Upper lobe of left lung (tissue), 6 donors: ENCODE results near the gene CDK8. TPM values are rescaled to one million over a fixed set of nuclear protein-coding genes. Genes with fewer than 3 reads are reported as not detected.

Experiments used
- ATAC-seq, 2 donors: fragments of 200-7000 bp; cut with Tn5 transposase; one replicate each; pipeline ENCODE4 v1.9.1; 2022; ENCODE audit warnings: mild to moderate bottlenecking in 2 of 2, moderate library complexity in 2 of 2; ENCODE audit not compliant: low FRiP score in 2 of 2
- DNase-seq, 2 donors: peaks; one replicate each; pipeline ENCODE4 v3.0.0-alpha.2; 2019 to 2020
- H3K27ac ChIP-seq, 4 donors: fragments of 200-600 bp; sonication (generic); one replicate each; pipeline ENCODE4 v1.5.1; 2016 to 2019
- H3K27me3 ChIP-seq, 4 donors: fragments of 200-600 bp; sonication (generic); one replicate each; pipeline ENCODE4 v1.5.1; 2017 to 2019
- H3K36me3 ChIP-seq, 4 donors: fragments of 200-600 bp; sonication (generic); one replicate each; pipeline ENCODE4 v1.5.1; 2016 to 2019
- H3K4me1 ChIP-seq, 4 donors: fragments of 200-600 bp; sonication (generic); one replicate each; pipeline ENCODE4 v1.5.1; 2018 to 2019
- H3K4me3 ChIP-seq, 4 donors: fragments of 200-600 bp; sonication (generic); one replicate each; pipeline ENCODE4 v1.5.1; 2017 to 2019; ENCODE audit warnings: mild to moderate bottlenecking in 2 of 4, moderate library complexity in 1 of 4
- H3K9me3 ChIP-seq, 4 donors: fragments of 200-600 bp; sonication (generic); one replicate each; pipeline ENCODE4 v1.5.1; 2018 to 2019
- CTCF ChIP-seq, 6 experiments: fragments of 450-650 bp in 4 of 6; fragments of 200-600 bp in 2 of 6; sonication (generic) in 2 of 6; IDR thresholded peaks; one replicate each; pipeline ENCODE4 v1.5.1; 2016 to 2019; ENCODE audit warnings: antibody characterized with exemption in 6 of 6
- EP300 ChIP-seq, 4 donors: sonication (generic); formaldehyde crosslinking; IDR thresholded peaks; one replicate each; pipeline ENCODE4 v1.5.1; 2017; ENCODE audit warnings: antibody characterized with exemption in 4 of 4, control low read depth in 2 of 4
- POLR2A ChIP-seq, 4 donors: fragments of 450-650 bp; IDR thresholded peaks; one replicate each; pipeline ENCODE4 v1.5.1; 2016 to 2017; ENCODE audit warnings: antibody characterized with exemption in 4 of 4, mild to moderate bottlenecking in 2 of 4
- POLR2AphosphoS5 ChIP-seq, 2 donors: sonication (generic); formaldehyde crosslinking; IDR thresholded peaks; one replicate each; pipeline ENCODE4 v1.5.1; 2017; ENCODE audit warnings: antibody characterized with exemption in 2 of 2
- WGBS, 2 donors: methylation state at CpG; one replicate each; pipeline ENCODE4 v1.1.5; 2017 to 2018; 5-methylcytosine and 5-hydroxymethylcytosine counted together
- total RNA-seq, 6 donors: library from RNA; depleted of rRNA in 4 of 6; stranded (reverse); fragments of >200 nt in 4 of 6; gene quantifications; one replicate each; pipeline versions ENCODE4 v1.1.0 to v1.2.1, GENCODE V29; 2016 to 2021
- donor health status: DM: no; HTN: no; CAD: no; lungs with moderate emphysema.
- donor health status: DM: no; HTN: yes; CAD: no; lungs with severe emphysema.

Gene CDK8
- total RNA-seq, 6 donors from 2014 or later, result 9.4 to 15.6 (median 10.8) TPM

GRCh38 chr13:26342898-26343297 is 89.0 kb downstream of the CDK8 start:
- 85 to 94% methylated on average over 5 of the region's 5 CpGs for WGBS, 2 donors

GRCh38 chr13:26343816-26344215 is 89.9 kb downstream of the CDK8 start:
- H3K4me1 ChIP-seq, result no peaks in the 10 kb centered on the region
- ATAC-seq, result no peak
- no peak overlapping the region for H3K4me3 ChIP-seq
- H3K27ac ChIP-seq, result no peak overlapping the region
- H3K9me3 ChIP-seq, result no peaks in the 10 kb centered on the region
- no peak for DNase-seq
- peaks cover 0 to under 1% (median 0%) of the 10 kb centered on the region in 4 donors for H3K36me3 ChIP-seq
- TF ChIP-seq CTCF (IDR thresholded peaks at IDR 0.05), result no peak
- TF ChIP-seq POLR2AphosphoS5 (IDR thresholded peaks at IDR 0.05), result no peak
- no peak for TF ChIP-seq POLR2A (IDR thresholded peaks at IDR 0.05)
- TF ChIP-seq EP300 (IDR thresholded peaks at IDR 0.05), result no peak
- H3K27me3 ChIP-seq, result no peaks in the 10 kb centered on the region

More at GRCh38 chr13:26342898-26343297, 89.0 kb downstream of the CDK8 start:
- no peak overlapping the region for H3K27ac ChIP-seq
- no peaks in the 10 kb centered on the region for H3K27me3 ChIP-seq
- DNase-seq (no peak), ATAC-seq (no peak)
- H3K9me3 ChIP-seq, result no peaks in the 10 kb centered on the region
- no peaks in the 10 kb centered on the region for H3K36me3 ChIP-seq
- H3K4me1 ChIP-seq, result no peaks in the 10 kb centered on the region
- no peak overlapping the region for H3K4me3 ChIP-seq
- TF ChIP-seq EP300 (IDR thresholded peaks at IDR 0.05) (no peak), POLR2AphosphoS5 (IDR thresholded peaks at IDR 0.05) (no peak), CTCF (IDR thresholded peaks at IDR 0.05) (no peak), POLR2A (IDR thresholded peaks at IDR 0.05) (no peak)

- Histone ChIP-seq H3K36me3 (peaks cover 0 to 8% (median 0%) of the 10 kb centered on the region in 4 donors), H3K9me3 (no peaks in the 10 kb centered on the region), H3K27me3 (no peaks in the 10 kb centered on the region), H3K27ac (no peak overlapping the region), H3K4me1 (no peaks in the 10 kb centered on the region), H3K4me3 (no peak overlapping the region)
- 94 to 98% methylated on average over 4 of the region's 4 CpGs for WGBS, 2 donors
- TF ChIP-seq CTCF (IDR thresholded peaks at IDR 0.05) (no peak), EP300 (IDR thresholded peaks at IDR 0.05) (no peak), POLR2A (IDR thresholded peaks at IDR 0.05) (no peak), POLR2AphosphoS5 (IDR thresholded peaks at IDR 0.05) (no peak)
- ATAC-seq, result no peak
- no peak for DNase-seq
These were observed 91.1 kb downstream of the CDK8 start for GRCh38 chr13:26344980-26345379.

- Histone ChIP-seq H3K27ac (no peak overlapping the region), H3K4me3 (no peak overlapping the region), H3K36me3 (peaks cover 0 to 21% (median 1%) of the 10 kb centered on the region in 4 donors), H3K27me3 (no peaks in the 10 kb centered on the region), H3K9me3 (no peaks in the 10 kb centered on the region), H3K4me1 (no peaks in the 10 kb centered on the region)
- ATAC-seq, result no peak
- DNase-seq, result no peak
- whole genome bisulfite sequencing, 2 donors, result 69 to 72% methylated on average over 3 of the region's 3 CpGs
- no peak for TF ChIP-seq EP300 (IDR thresholded peaks at IDR 0.05)
- TF ChIP-seq POLR2A (IDR thresholded peaks at IDR 0.05), result no peak
- no peak for TF ChIP-seq CTCF (IDR thresholded peaks at IDR 0.05)
- no peak for TF ChIP-seq POLR2AphosphoS5 (IDR thresholded peaks at IDR 0.05)
These were observed 95.0 kb downstream of the CDK8 start for GRCh38 chr13:26348966-26349365.

GRCh38 chr13:26362261-26362660 is 108.3 kb downstream of the CDK8 start:
- H3K27me3 ChIP-seq, result no peaks in the 10 kb centered on the region
- no peaks in the 10 kb centered on the region for H3K9me3 ChIP-seq
- WGBS, 2 donors, result 94 to 97% methylated on average over 2 of the region's 2 CpGs
- H3K27ac ChIP-seq, result no peak overlapping the region
- no peak overlapping the region for H3K4me3 ChIP-seq
- DNase-seq (no peak), ATAC-seq (no peak)
- no peaks in the 10 kb centered on the region for H3K4me1 ChIP-seq
- H3K36me3 ChIP-seq, result peaks cover 0 to 5% (median 0%) of the 10 kb centered on the region in 4 donors
- TF ChIP-seq POLR2A (IDR thresholded peaks at IDR 0.05), result no peak
- TF ChIP-seq EP300 (IDR thresholded peaks at IDR 0.05), result no peak
- TF ChIP-seq CTCF (IDR thresholded peaks at IDR 0.05), result no peak
- TF ChIP-seq POLR2AphosphoS5 (IDR thresholded peaks at IDR 0.05), result no peak
